Uterus (tissue), 2 donors: Measurements from ENCODE around the gene CCDC40.

Source experiments
- CTCF ChIP-seq, 4 experiments: fragments of 200-600 bp in 2 of 4; fragments of 450-650 bp in 2 of 4; sonication (generic) in 2 of 4; IDR thresholded peaks; one replicate each; pipeline ENCODE4 v1.5.1; 2016 to 2019; ENCODE audit warnings: antibody characterized with exemption in 4 of 4, mild to moderate bottlenecking in 2 of 4, moderate library complexity in 1 of 4
- POLR2A ChIP-seq, 2 donors: fragments of 450-650 bp; IDR thresholded peaks; one replicate each; pipeline ENCODE4 v1.6.1; 2016; ENCODE audit warnings: antibody characterized with exemption in 2 of 2, mild to moderate bottlenecking in 1 of 2, moderate library complexity in 1 of 2

- no peak for TF ChIP-seq CTCF (IDR thresholded peaks at IDR 0.05)
- TF ChIP-seq POLR2A (IDR thresholded peaks at IDR 0.05): no peak
Measured at GRCh38 chr17:79989106-79989835, 47.2 kb upstream of the CCDC40 start.
